Peyer's patch (tissue), 4 donors: ENCODE measurements around the gene FERD3L.

Experiments
- POLR2A ChIP-seq, 2 donors: fragments of 450-650 bp; IDR thresholded peaks; one replicate each; pipeline ENCODE4 v1.5.1; 2017; ENCODE audit warnings: antibody characterized with exemption in 2 of 2, mild to moderate bottlenecking in 2 of 2, moderate library complexity in 2 of 2
- TF ChIP-seq, protein P1 (sequence below), 6 experiments: fragments of 450-650 bp in 4 of 6; fragments of 200-600 bp in 2 of 6; sonication (generic) in 1 of 6; IDR thresholded peaks; one replicate each; pipeline ENCODE4 v1.5.1; 2017 to 2019; ENCODE audit warnings: antibody characterized with exemption in 6 of 6, mild to moderate bottlenecking in 3 of 6, moderate library complexity in 1 of 6

DNA sequence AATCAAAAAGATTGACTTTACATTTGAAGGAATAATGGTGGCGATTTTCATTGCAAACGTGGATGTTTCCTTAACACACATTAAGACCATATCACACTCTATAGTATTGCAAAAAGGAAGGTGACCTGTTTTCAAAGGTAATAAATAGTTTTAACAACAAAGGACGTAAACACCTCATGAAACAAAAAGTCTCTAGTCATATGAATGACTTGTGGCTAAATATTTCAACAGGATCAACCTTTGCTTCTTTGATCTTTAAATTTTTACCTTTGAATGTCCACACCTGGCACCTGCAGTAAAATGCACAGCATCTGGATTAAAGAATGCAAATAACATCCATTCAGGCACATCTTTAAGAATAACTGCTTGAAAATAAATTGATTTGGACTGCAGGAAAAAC is 30.0 kb upstream of the FERD3L start:
- TF ChIP-seq, protein P1, sequence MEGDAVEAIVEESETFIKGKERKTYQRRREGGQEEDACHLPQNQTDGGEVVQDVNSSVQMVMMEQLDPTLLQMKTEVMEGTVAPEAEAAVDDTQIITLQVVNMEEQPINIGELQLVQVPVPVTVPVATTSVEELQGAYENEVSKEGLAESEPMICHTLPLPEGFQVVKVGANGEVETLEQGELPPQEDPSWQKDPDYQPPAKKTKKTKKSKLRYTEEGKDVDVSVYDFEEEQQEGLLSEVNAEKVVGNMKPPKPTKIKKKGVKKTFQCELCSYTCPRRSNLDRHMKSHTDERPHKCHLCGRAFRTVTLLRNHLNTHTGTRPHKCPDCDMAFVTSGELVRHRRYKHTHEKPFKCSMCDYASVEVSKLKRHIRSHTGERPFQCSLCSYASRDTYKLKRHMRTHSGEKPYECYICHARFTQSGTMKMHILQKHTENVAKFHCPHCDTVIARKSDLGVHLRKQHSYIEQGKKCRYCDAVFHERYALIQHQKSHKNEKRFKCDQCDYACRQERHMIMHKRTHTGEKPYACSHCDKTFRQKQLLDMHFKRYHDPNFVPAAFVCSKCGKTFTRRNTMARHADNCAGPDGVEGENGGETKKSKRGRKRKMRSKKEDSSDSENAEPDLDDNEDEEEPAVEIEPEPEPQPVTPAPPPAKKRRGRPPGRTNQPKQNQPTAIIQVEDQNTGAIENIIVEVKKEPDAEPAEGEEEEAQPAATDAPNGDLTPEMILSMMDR (IDR thresholded peaks at IDR 0.05) = no peak
- TF ChIP-seq POLR2A (IDR thresholded peaks at IDR 0.05) = no peak
